Occipital lobe (tissue), 2 donors: ENCODE results near the gene STUB1. TPM values are rescaled to one million over a fixed set of nuclear protein-coding genes. Genes with fewer than 3 reads are reported as not detected.

Experiments used
- DNase-seq: peaks from one replicate; lab custom pipeline; 2025; lab: John Stamatoyannopoulos, UW
- total RNA-seq: library from RNA; depleted of rRNA; stranded (reverse); fragments of >200 nt; gene quantifications from one replicate; pipeline ENCODE4 v1.2.3, GENCODE V29; 2014

STUB1 gene
- total RNA-seq, 1 donor from 2014 or later, result 49.9 TPM

- no peak for DNase-seq
Observed at GRCh38 chr16:694187-694862, 14.1 kb downstream of the STUB1 start.

- DNase-seq, result no peak
Observed at GRCh38 chr16:694863-695354, 14.7 kb downstream of the STUB1 start.

- peak; percentile 43 for DNase-seq
Observed at GRCh38 chr16:695355-696089, 15.3 kb downstream of the STUB1 start.

- no peak for DNase-seq
Observed at GRCh38 chr16:698911-699671, 18.9 kb downstream of the STUB1 start.

- no peak for DNase-seq
Observed at GRCh38 chr16:700684-701584, 20.7 kb downstream of the STUB1 start.

- no peak for DNase-seq
Observed at GRCh38 chr16:702341-702740, 22.1 kb downstream of the STUB1 start.

- no peak for DNase-seq
Observed at GRCh38 chr16:703406-703805, 23.2 kb downstream of the STUB1 start.

- no peak for DNase-seq
Observed at GRCh38 chr16:704047-704446, 23.8 kb downstream of the STUB1 start.

- no peak for DNase-seq
Observed at GRCh38 chr16:704552-705380, 24.6 kb downstream of the STUB1 start.

- DNase-seq, result peak; percentile 67
Observed at GRCh38 chr16:705431-706188, 25.4 kb downstream of the STUB1 start, which contains the start of gene FBXL16. TSS of gene FBXL16 (minus strand) at chr16:705801. CDS start at chr16:697405, 8,396 bp downstream.

GRCh38 chr16:706189-707061 is 26.2 kb downstream of the STUB1 start:
- no peak for DNase-seq

GRCh38 chr16:707062-707538 is 26.9 kb downstream of the STUB1 start:
- no peak for DNase-seq

GRCh38 chr16:708019-708418 is 27.8 kb downstream of the STUB1 start:
- DNase-seq, result no peak

GRCh38 chr16:708959-709358 is 28.7 kb downstream of the STUB1 start:
- DNase-seq, result no peak

GRCh38 chr16:709566-710499 is 29.6 kb downstream of the STUB1 start:
- DNase-seq, result peak; percentile 90

GRCh38 chr16:710500-711075 is 30.4 kb downstream of the STUB1 start:
- no peak for DNase-seq

- no peak for DNase-seq
Observed at GRCh38 chr16:711084-711483, 30.9 kb downstream of the STUB1 start.
